SH-SY5Y (cell line): Measurements from ENCODE around the gene MYNN.

ENCODE experiments used
- GATA2 ChIP-seq: IDR thresholded peaks from 2 replicates; pipeline ENCODE4 v1.6.1; 2011; ENCODE audit warnings: mild to moderate bottlenecking, low read depth, low read length
- GATA3 ChIP-seq: IDR thresholded peaks from 2 replicates; pipeline ENCODE4 v1.6.1; 2011; ENCODE audit warnings: low read depth, mild to moderate bottlenecking, low read length, moderate library complexity

DNA sequence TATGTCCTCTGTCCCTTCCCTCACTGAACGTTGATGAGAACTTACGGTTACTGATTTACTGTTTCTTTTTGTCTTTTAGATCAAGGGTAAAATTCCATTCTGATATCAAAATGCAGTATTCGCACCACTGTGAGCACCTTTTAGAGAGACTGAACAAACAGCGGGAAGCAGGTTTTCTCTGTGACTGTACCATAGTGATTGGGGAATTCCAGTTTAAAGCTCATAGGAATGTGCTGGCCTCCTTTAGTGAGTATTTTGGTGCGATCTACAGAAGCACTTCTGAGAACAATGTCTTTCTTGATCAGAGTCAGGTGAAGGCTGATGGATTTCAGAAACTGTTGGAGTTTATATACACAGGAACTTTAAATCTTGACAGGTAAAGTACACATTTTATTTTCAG, 990 bp downstream of the MYNN start:
- TF ChIP-seq GATA2 = no peak
- no peak for TF ChIP-seq GATA3
